Left cardiac atrium (tissue), 4 donors: ENCODE data around the gene LYPLAL1. TPM values are rescaled to one million over a fixed set of nuclear protein-coding genes. Genes with fewer than 3 reads are reported as not detected.
A peak's percentile ranks its signal among the peaks of the same experiment; 100 is the strongest.
"Not testable (repeated sequence)": the region's sequence is repeated elsewhere in the genome, so short reads cannot be mapped to it uniquely, and the experiment has no call there.

Experiments used
- ATAC-seq, 2 donors: fragments of 200-7000 bp; cut with Tn5 transposase; one replicate each; pipeline ENCODE4 v1.9.1; 2020; ENCODE audit warnings: mild to moderate bottlenecking in 2 of 2, moderate library complexity in 2 of 2
- DNase-seq: peaks from one replicate; pipeline ENCODE4 v3.0.0-alpha.2; 2020
- intact Hi-C, 2 donors: fragments of 100-400 bp; cut with DNase I; formaldehyde crosslinking; loops; one replicate each; pipeline versions ENCODE4 v1.14.1 to v1.15.1; 2022 to 2023
- total RNA-seq, 2 donors: library from RNA; stranded (reverse); fragmentation: NEBNext Ultra II Directional; extraction: Animal tissue kit (Norgen Biotek cat#: 25700); gene quantifications; one replicate each; pipeline ENCODE4 v1.2.1, GENCODE V29; 2021
- donor health status: DM: no; HTN: yes; CAD: no.
- donor health status: DM: no; HTN: yes; CAD: no; lungs with severe emphysema.
- donor health status: DM: yes; HTN: yes; CAD: no.
- donor health status: Dilated cardiomyopathy.

The LYPLAL1 gene
- total RNA-seq, 2 donors from 2014 or later = 53.1 to 57.9 TPM

- ATAC-seq = no peak
- intact Hi-C loops = no loop called here
- DNase-seq = no peak
Measured at GRCh38 chr1:219190605-219191004, 16.9 kb downstream of the LYPLAL1 start.

- ATAC-seq, DNase-seq, intact Hi-C loops: not testable (repeated sequence)
Measured at GRCh38 chr1:219195833-219196232, 22.2 kb downstream of the LYPLAL1 start.

- intact Hi-C loops = loop anchor here in 1 of 2 donors (10.0 kb wide), 1 partner anchor 463 kb away; no protein-coding TSS in a partner anchor
- no peak for DNase-seq
- no peak for ATAC-seq
Measured at GRCh38 chr1:219201656-219202055, 28.0 kb downstream of the LYPLAL1 start.

- DNase-seq = no peak
- intact Hi-C loops = loop anchor here in 1 of 2 donors (10.0 kb wide), 1 partner anchor 462 kb away; no protein-coding TSS in a partner anchor
- ATAC-seq = no peak
Measured at GRCh38 chr1:219202567-219202966, 28.9 kb downstream of the LYPLAL1 start.

GRCh38 chr1:219206350-219206749, 32.7 kb downstream of the LYPLAL1 start:
- intact Hi-C loops = loop anchor here in 1 of 2 donors (10.0 kb wide), 1 partner anchor 458 kb away; no protein-coding TSS in a partner anchor
- no peak for ATAC-seq
- no peak for DNase-seq

GRCh38 chr1:219209578-219209977, 35.9 kb downstream of the LYPLAL1 start:
- DNase-seq (no peak), ATAC-seq (peak; percentile 34 to 68)
- intact Hi-C loops = loop anchor here in 1 of 2 donors (10.0 kb wide), 1 partner anchor 455 kb away; no protein-coding TSS in a partner anchor

- no peak for DNase-seq
- no peak for ATAC-seq
- intact Hi-C loops = no loop called here
Measured at GRCh38 chr1:219210067-219210466, 36.4 kb downstream of the LYPLAL1 start.

- intact Hi-C loops = no loop called here
- DNase-seq = no peak
Measured at GRCh38 chr1:219215477-219215876, 41.8 kb downstream of the LYPLAL1 start.

GRCh38 chr1:219220945-219221344, 47.3 kb downstream of the LYPLAL1 start:
- intact Hi-C loops = no loop called here
- peak; percentile 31 to 65 for ATAC-seq
- no peak for DNase-seq

More at GRCh38 chr1:219215477-219215876, 41.8 kb downstream of the LYPLAL1 start:
- ATAC-seq = no peak

- ATAC-seq (no peak), DNase-seq (no peak)
- intact Hi-C loops = no loop called here
Measured at GRCh38 chr1:219223496-219223895, 49.8 kb downstream of the LYPLAL1 start.

- no peak for ATAC-seq
- no peak for DNase-seq
- intact Hi-C loops = no loop called here
Measured at GRCh38 chr1:219226196-219226595, 52.5 kb downstream of the LYPLAL1 start.

- DNase-seq (no peak), ATAC-seq (peak in 1 of 2 donors; percentile 68)
- intact Hi-C loops = no loop called here
Measured at GRCh38 chr1:219227360-219228057, 53.8 kb downstream of the LYPLAL1 start.

GRCh38 chr1:219228058-219228419, 54.4 kb downstream of the LYPLAL1 start:
- intact Hi-C loops = no loop called here
- ATAC-seq (no peak), DNase-seq (no peak)

- intact Hi-C loops = no loop called here
- no peak for ATAC-seq
- no peak for DNase-seq
Measured at GRCh38 chr1:219232890-219233289, 59.2 kb downstream of the LYPLAL1 start.

GRCh38 chr1:219235903-219236481, 62.3 kb downstream of the LYPLAL1 start:
- no peak for ATAC-seq
- intact Hi-C loops = no loop called here

GRCh38 chr1:219236933-219237610, 63.4 kb downstream of the LYPLAL1 start:
- DNase-seq = no peak
- no peak for ATAC-seq
- intact Hi-C loops = no loop called here

More at GRCh38 chr1:219235903-219236481, 62.3 kb downstream of the LYPLAL1 start:
- no peak for DNase-seq

GRCh38 chr1:219239518-219239917, 65.8 kb downstream of the LYPLAL1 start:
- intact Hi-C loops = no loop called here
- ATAC-seq = no peak
- no peak for DNase-seq

GRCh38 chr1:219244864-219245263, 71.2 kb downstream of the LYPLAL1 start:
- DNase-seq (no peak), ATAC-seq (no peak)
- intact Hi-C loops = no loop called here

- DNase-seq (no peak), ATAC-seq (no peak)
- intact Hi-C loops = no loop called here
Measured at GRCh38 chr1:219247441-219247840, 73.8 kb downstream of the LYPLAL1 start.

- ATAC-seq, intact Hi-C loops: not testable (repeated sequence)
Measured at GRCh38 chr1:219250468-219250867, 76.8 kb downstream of the LYPLAL1 start.

More at GRCh38 chr1:219250468-219250867, 76.8 kb downstream of the LYPLAL1 start:
- not testable (repeated sequence) for DNase-seq
